CD4-positive, alpha-beta T cell treated with Interleukin-12 subunit alpha and Interleukin-12 subunit beta, for 1 hour (primary cell): ENCODE measurements around the gene SNRNP200.
"Not testable (repeated sequence)": the region's sequence is repeated elsewhere in the genome, so short reads cannot be mapped to it uniquely, and the experiment has no call there.

ENCODE experiments used
- DNase-seq: peaks from one replicate; pipeline ENCODE4 v3.0.0-alpha.2; 2020

The SNRNP200 gene

DNA sequence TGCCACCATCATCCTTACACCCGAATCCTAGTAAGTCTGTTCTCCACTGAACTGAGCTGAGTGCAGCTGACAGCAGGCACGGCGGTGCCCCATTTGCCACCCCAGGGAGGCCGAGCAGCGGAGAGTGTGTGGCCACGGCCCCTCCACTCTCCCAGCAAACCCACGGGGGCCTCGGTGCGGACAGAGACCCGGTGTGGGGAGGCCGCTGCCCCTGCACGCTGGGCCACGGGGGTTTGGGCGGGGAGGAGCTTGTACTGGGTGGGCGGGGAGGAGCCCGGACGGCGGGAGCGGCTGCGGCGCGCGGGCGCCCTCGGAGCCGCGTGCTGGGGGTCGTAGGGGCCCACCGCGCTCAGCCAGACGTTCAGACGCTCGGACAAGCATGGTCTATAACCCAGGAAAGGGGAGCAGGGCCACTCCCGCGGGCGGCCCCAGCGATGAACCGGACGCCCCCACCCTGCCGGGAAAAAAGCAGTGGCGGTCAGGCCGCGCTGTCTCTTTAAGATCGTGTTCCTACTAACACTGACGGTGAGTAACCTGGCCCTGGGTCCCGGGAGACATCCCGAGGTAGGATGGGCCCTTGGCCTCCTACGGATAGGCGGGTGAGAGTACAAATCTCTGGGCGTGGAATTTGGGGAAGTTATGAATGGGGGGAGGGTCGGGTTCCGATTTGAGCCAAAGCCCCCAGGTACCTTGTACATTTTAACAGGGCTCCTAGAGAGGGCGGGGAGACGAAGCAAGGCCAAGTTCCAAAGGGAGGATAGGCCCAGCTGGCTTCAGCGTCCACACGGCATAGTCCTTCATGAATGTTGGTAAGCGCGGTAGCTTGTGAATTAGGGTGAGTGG lies 19.9 kb upstream of the SNRNP200 start, which contains the start of gene ITPRIPL1:
TSS of gene ITPRIPL1 (plus strand) at position 277 of the 843 bp plus-strand sequence. CDS start at position 800, 523 bp downstream.
- DNase-seq, result peak; percentile 33

DNA sequence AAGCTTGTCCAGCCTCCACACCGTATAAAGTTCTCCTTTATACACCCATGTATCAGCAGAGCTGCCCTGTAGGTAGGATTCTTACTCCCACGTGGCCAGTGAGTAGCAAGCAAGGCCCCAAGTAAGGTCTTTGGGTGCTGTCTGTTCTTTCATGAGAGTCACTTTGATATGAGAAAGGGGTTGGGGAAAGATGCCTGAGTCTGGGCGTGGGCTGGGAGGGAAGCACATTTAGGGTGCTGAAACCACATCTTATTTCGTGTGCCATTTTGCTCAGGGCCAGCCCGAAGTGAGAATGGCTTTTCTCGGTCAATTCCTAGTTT lies 19.3 kb upstream of the SNRNP200 start:
- DNase-seq, result peak; percentile 36

DNA sequence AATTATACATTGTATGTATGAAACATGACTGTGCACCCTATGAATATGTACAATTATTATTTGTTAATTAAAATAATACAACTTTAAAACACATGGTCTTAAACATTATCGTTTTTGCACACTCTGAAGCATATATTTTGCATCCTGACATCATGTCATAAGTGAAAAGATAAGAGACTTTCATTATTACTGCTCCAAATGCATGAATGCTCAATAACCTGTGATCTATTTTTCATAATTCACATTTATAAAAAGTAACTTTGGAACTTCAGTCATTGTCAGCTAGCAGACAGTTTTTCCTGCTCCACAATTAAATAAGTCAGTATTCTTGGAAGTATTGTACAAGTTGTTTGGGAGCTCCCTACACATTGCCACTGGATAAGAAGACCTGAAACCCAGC lies 18.5 kb upstream of the SNRNP200 start:
- no peak for DNase-seq

DNA sequence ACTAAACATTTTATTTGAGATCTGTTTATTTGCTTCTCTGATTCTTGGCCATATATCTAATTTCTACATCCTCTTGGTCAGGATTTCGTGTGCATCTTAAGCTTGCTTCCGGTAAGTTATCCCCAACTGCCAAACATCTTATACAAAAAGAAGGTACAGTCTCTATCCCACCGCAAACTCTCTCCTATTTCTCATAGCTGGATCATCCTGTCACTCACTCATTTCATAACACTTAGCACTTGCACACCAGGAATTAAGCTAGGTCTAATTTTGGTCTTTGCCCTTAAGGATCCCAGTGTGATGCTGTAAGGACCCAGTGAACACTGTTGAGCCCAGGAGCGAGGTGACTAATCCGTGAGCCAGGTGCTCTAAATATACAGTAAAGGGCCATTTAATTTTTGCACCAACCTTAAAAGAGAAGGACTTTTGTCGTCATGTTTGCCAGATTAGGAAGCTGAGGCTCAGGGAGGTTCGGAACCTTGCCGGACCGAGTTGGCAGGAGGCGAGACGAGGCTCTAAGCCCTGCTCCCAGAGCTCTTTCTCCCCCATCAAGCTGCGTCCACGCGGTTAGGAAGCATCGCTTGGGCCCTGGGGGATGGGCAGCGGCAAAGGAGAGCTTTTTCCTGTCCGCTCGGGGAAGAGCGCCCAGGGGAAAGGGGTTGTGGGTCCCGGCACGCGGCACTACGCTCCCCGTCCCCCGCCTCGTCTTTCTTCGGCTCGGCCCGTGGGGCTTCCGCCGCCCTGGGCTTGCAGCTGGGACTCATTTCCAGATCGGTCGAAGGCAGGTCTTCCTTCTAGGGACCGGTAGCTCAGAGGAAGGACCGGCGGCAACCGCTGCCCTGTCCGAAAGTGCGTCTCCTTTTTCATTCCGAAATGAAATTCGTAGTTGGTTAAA lies 15.6 kb upstream of the SNRNP200 start:
- DNase-seq, result no peak

DNA sequence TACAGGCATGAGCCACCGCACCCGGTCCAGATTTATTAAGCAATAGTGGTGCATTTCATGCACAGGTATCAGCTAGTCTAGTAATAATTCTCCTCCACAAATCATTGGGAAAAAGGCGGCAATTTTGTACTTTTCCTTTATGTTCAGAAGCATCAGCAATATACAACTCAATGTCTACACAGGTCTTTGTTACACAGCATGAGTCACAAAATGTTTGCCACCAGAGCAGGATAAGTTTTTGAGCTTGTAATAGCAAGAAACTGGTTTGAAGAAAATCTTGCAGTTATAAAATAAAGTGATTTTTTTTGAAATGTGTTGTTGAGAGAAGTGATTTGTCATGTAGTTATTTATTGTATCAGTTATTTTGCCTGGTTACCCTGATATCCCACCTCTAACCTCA lies 15.0 kb upstream of the SNRNP200 start:
- DNase-seq, result no peak

DNA sequence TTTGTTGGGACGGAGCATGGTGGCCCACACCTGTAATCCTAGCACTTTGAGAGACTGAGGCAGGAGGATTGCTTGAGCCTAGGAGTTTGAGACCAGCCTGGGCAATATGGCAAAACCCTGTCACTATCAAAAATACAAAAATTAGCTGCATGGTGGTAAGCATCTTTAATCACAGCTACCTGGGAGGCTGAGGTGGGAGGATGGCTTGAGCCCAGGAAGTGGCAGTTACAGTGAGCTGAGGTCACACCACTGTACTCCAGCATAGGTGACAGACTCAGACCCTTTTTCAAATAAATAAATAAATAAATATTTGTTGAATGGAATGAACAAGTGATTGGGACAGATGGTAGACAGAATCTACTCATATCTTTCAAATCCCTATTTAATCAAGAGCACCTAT lies 14.1 kb upstream of the SNRNP200 start:
- DNase-seq, result no peak

DNA sequence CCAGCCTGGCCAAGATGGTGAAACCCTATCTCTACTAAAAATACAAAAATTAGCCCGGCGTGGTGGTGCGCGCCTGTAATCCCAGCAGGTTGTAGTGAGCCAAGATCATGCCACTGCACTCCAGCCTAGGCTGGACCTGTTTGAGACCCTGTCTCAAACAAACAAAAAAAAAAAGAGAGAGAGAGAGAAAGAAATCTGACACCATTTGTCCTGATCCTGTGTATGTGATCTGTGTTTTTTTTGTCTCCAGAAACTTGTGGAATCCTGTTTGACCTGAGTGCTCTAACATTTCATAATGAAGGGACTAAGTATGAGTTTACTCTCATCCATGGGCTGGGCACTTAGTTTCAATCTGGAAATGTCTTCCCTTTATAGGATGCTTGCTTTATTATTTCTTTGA lies 13.4 kb upstream of the SNRNP200 start:
- DNase-seq, result no peak

DNA sequence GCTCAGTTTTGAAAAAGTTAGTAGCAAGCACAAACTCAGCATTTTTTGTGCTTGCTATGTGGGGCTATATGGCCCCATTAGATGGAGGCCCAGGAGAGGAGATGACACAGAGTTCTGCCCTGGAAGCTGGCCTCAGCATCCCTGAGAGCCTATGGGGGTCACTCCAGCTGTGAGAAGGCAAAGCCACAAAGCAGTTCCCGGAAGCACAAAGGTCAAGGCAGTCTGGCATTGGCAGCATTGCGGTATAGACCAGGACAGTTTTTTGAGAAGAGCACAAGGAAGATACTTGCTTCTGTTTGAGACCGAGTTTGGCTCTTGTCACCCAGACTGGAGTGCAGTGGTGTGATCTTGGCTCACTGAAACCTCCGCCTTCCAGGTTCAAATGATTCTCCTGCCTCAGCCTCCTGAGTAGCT lies 12.2 kb upstream of the SNRNP200 start:
- DNase-seq, result no peak

DNA sequence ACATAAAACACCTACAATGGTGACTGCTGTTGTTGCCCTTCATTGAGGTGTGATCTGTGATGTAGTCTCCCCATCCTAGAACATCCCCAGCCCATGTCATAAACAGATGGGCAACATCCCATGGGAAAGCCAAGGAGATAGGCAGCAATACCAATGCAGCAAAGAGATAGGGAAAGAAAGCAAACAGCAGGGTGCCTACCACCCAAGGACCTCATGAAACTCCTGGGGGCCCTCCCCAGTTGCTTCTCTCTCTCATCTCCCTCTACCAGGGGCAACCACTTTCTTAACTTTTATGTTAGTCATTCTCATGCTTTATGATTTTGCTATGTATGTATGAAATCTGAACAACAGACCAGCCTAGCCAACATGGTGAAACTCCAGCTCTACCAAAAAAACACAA lies 11.7 kb upstream of the SNRNP200 start:
- no peak for DNase-seq

DNA sequence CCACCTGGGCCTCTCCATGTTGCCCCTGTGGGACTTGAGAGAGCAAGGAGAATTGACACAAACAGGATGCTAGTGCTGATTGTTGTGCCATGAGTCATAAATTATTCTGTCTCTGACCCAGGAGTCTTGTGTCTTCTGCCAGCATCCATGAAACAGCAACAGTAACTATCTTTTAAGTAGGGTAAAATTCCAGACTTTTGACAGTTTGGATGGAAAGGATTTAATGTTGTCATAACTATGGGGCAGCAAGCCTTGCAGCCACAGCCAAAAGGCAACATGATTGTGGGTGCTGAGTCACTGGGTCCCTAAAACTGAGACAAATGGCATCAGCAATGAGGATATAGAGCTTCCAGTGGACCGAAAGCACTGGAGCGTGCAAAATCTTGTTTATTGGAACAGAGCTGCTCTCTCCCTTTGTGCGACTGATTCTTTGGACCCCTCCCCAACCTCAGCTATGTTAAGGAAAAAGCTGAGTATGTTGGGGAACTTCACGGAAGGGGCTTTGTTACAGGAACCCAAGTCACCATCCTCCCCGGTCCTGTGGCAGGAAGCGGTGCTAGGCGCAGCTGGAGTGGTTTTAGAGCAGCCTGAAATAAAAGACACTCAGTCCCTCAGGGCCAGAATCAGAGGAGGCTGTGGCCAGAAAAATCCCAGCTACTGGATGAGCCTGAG lies 10.2 kb upstream of the SNRNP200 start:
- DNase-seq, result no peak

DNA sequence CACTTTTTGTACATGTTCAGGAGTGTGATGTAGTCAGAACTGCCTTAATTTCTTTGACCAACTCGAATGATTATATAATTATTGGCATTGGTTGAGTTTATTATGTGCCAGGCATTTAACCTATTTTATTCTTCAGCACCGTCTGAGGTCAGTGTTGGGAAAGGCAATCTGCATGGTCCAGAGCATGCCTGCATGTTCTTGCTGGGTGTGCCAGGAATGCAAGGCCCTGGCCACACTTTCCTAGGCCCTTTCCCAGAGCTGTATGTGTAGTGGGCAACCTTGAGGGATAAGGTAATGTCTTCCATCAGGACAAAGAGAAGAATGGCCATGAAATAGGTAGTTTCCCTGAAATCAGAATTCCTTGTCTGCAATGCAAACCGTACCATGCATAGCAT lies 9.7 kb upstream of the SNRNP200 start:
- DNase-seq, result no peak

DNA sequence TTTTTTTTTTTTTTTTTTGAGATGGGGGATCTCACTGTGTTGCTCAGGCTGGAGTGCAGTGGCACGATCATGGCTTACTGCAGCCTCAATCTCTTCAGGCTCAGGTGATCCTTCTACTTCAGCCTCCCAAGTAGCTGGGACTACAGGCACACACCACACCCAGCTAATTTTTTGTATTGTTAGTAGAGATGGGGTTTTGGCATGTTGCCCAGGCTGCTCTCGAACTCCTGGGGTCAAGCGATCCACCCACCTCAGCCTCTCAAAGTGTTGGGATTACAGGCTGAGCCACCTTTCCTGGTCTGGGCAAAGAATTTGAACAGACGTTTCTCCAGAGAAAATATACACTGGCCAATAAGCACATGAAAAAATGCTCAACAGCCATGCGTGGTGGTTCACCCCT lies 2.9 kb upstream of the SNRNP200 start:
- no peak for DNase-seq

DNA sequence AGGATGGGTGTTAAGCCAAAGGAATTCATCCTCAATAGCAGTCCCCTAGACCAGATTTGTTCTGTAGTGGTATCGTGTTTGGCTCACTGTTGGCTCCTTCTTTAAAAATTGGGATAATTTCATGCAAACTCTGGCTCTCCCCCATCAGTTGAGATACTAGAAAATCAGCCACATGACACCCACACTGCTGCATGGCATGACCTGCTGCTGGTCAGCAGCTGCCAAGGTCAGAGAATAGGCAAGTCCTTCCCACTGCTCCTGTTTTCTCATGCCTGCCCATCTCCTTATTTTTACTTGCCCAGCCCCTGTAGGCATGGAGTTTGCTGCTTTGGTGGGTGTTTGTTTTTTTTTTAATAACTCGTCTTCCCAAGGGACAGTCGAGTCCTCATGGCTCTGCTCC lies 1.0 kb upstream of the SNRNP200 start:
- no peak for DNase-seq

DNA sequence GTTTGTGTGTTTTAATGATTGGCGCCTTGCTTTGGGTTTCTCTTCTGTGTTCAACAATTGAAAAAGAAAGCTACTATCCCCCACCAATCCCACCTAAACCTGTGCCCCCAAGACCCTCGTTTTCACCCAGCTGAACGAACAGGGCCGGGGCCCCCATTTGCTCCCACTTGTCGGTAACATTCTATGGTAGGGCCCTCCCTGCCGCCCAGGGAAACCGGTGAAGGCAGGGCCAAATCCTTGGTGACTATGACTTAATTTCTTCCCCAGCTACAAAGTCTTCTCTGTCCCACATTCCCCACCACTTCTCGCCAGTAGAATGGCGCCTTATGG lies 598 bp upstream of the SNRNP200 start:
- no peak for DNase-seq

DNA sequence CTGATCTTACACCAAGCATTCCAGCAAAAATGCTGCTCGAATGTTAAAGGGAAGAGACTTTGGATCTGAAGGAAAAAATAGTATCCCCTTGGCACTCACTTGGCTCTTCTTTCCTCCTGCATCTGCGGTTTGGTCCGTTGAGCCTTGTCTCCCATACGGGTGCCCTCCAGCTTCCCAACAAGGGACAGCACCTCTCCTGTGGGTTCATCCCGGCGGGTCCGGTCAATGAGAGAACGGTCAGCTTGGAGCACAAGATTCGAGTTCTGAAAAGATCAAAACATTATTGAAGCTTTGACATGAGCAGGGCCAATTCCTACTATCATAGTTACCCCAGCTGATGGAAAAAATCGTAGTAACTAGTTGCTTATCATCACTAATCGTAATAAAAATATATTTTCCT lies 740 bp downstream of the SNRNP200 start:
- DNase-seq, result no peak

DNA sequence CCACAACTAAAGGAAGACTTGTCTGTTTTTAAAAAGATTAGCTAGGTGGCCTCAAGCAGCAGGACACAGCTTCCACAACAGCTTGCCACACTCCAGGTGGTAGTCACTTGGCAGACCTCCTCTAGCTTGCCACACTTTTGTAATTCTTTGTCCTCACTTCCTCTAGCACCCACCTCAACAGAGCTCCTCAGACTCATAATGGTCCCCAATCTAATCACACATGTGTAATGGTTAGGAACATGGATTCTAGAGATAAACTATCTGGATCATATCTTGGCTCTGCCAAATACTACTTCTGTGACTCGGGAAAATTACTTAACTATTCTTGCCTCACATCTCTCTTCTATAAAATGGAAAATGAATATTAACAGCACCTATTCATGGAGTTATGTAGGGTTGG lies 3.5 kb downstream of the SNRNP200 start:
- no peak for DNase-seq

DNA sequence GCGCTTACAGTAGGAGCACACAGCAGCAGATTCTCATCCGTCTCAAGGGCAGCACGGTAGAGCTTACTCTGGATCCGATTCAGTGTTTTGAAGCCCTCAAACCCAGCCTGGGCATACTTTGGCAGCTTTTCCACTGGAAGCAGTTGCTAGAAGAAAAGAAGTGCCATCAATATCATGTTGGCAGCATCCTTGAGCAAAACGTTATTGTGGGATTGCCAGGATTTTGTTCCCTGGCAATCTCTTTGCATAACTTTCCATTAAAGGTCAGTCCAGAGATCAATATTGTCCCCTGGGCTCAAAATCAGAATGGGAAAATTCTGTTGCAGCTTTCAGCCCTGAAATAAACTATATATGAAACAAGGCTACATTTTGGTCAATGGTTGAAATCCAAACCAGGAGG lies 8.4 kb downstream of the SNRNP200 start:
- no peak for DNase-seq

DNA sequence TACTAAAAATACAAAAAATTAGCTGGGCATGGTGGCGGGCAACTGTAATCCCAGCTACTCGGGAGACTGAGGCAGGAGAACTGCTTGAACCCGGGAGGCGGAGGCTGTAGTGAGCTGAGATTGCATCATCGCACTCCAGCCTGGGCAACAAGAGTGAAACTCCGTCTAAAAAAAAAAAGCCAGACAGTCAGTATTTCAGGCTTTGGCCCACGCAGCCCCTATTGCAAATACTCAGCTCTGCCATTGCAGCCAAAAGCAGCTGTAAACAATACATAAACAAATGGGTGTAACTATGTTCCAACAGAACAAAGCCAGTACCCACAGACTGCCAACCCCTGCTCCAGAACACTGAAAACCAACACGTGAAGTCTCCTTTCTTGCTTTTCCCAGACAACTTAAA lies 11.1 kb downstream of the SNRNP200 start:
- not testable (repeated sequence) for DNase-seq

DNA sequence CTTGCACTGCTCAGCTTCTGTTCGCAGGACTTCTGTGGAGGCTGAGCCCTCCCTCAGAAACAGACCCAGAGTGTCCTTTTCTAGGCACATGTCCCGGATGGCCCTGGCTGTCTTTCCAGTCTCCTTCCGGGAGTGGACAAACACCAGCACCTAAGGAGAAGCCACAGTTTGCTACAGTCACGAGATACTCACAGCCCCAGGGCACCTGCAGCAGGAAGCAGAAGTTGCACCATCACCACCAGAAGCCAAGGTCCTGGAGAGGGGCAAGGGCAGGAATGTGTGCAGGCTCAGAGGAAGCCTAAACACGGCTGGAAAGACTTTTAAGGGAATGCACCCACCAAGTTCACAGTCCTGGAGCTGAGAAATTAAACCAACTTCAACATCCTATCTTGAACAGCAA lies 13.6 kb downstream of the SNRNP200 start:
- no peak for DNase-seq

DNA sequence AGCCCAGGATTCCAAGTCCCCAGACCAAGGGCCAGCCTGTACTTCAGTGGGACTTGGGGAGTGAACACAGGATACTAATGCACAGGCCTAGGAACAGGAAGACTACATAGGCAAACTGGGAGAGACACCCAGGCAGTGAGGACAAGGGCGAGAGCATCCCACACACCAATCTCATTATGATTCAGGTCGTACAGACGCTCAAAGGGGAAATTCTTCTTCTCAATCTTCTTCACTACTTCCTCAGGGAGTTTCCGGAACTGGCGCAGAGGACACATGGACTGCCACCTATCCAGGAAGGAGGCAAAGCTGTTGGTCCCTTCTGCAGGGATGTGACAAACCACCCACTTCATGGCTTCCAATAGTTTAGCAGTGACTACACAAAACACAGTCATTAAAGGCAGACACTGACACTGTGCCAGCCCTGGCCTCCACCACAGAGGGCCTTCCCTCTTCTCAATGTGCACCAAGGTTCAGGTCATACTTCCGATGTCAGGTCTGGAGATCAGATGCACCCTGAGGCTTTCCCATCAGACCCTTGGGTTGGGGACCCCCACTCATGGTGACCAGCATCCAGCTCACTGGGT lies 18.0 kb downstream of the SNRNP200 start:
- no peak for DNase-seq

DNA sequence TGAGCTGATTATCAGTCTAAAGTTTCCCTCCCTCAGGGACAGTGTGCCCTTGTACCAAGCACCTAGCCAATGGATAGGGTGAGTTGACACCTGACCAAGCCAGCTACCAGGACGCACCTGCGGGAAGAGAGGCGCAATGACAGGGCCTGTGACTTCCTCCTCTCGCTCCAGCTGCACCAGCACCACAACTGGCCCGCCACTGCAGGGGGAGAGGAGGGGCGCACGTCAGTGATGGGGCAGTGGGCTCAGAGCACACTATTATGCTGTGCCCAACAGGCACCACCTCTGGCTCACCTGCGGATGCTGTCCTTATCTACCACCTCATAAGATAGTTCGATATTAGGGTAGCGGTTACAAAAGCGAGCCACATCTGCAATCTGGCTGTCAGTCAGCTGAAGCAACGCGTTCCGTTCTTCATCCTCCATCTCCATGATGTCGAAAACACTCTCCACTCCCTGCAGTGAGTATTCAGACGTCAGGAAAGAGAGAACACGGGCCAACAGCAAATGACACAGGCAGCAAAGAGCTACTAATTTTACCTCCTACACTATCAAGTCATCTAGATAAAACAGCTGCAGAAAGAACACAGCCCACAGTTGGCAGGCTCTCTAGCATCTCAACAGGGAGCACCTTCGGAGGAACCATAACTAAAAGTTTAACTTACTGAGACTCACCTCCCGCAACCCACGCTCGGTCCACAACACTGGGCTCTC lies 28.4 kb downstream of the SNRNP200 start:
- DNase-seq, result no peak

DNA sequence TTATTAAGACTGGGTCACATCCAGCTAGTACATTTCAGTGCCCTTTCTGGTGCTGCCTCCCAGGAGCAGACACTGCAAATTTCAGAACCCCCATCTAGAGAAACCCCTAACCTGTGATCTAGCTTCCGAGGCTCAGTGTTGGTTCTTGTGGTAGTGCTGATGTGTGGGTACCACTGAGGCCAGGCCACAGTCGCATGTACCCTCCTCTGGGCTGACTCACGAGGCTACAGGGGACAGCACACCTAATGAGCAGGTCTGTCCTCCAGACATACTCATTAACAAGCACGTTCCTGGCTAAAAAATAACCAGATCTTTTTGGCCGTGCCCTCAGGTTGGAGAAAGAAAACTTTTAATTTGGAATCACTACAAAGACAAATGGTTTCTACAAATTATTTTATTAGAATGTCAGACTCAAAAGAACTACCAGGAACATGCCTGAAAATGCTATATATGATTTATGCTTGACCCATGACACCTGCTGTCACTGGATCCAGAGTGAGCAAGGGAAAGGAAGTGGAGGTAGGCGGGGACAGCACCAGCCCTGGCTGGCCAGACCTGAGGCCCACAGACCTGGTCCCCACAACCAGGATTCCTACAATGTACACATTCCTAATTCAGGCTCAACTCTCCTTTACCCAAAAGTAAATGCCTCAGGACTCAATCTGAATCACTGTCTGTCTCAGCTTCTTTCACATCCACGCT lies 30.8 kb downstream of the SNRNP200 start:
- DNase-seq, result no peak
